Stomach (tissue), 9 donors: ENCODE results near the gene INTS6L. TPM values are rescaled to one million over a fixed set of nuclear protein-coding genes. Genes with fewer than 3 reads are reported as not detected.

ENCODE experiments used
- DNase-seq, 2 donors: peaks; one replicate each; pipeline versions ENCODE4 v3.0.0 to v3.0.0-alpha.2; 2013 to 2019
- H3K27ac ChIP-seq, 5 donors: fragments of 200-600 bp in 4 of 5; sonication (generic) in 4 of 5; one replicate each; pipeline ENCODE4 v1.5.1; 2013 to 2019; ENCODE audit warnings: mild to moderate bottlenecking in 1 of 5, moderate library complexity in 1 of 5
- H3K27me3 ChIP-seq, 3 donors: fragments of 200-600 bp; sonication (generic); one replicate each; pipeline ENCODE4 v1.5.1; 2017 to 2019; ENCODE audit warnings: mixed run types in 1 of 3
- H3K36me3 ChIP-seq, 4 donors: fragments of 200-600 bp; sonication (generic); 1 replicate in 3 of 4; 2 replicates in 1 of 4; pipeline ENCODE4 v1.5.1; 2016 to 2019
- H3K4me1 ChIP-seq, 4 donors: fragments of 200-600 bp; sonication (generic); one replicate each; pipeline ENCODE4 v1.5.1; 2016 to 2019
- H3K4me3 ChIP-seq, 4 donors: fragments of 200-600 bp; sonication (generic) in 3 of 4; one replicate each; pipeline ENCODE4 v1.5.1; 2016 to 2019; ENCODE audit warnings: mild to moderate bottlenecking in 1 of 4
- H3K9me3 ChIP-seq, 4 donors: fragments of 200-600 bp; sonication (generic); one replicate each; pipeline ENCODE4 v1.5.1; 2016 to 2019
- CTCF ChIP-seq, 7 experiments: fragments of 450-650 bp in 4 of 7; fragments of 200-600 bp in 3 of 7; sonication (generic) in 3 of 7; IDR thresholded peaks; one replicate each; pipeline ENCODE4 v1.5.1; 2016 to 2019; ENCODE audit warnings: antibody characterized with exemption in 7 of 7, control low read depth in 2 of 7, mild to moderate bottlenecking in 1 of 7
- EP300 ChIP-seq: sonication (generic); formaldehyde crosslinking; IDR thresholded peaks from one replicate; pipeline ENCODE4 v1.6.1; 2017; ENCODE audit warnings: antibody characterized with exemption
- POLR2A ChIP-seq, 4 donors: fragments of 450-650 bp; IDR thresholded peaks; one replicate each; pipeline ENCODE4 v1.6.1; 2016; ENCODE audit warnings: antibody characterized with exemption in 4 of 4, control low read depth in 2 of 4, mild to moderate bottlenecking in 1 of 4, moderate library complexity in 1 of 4
- POLR2AphosphoS5 ChIP-seq, 3 donors: sonication (generic); formaldehyde crosslinking; IDR thresholded peaks; one replicate each; pipeline ENCODE4 v1.6.1; 2016; ENCODE audit warnings: antibody characterized with exemption in 3 of 3
- WGBS, 5 donors: extraction: QIAGEN DNeasy Blood & Tissue Kit in 3 of 5; methylation state at CpG; one replicate each; pipeline versions ENCODE4 v1.1.5 to v1.1.7; 2013 to 2018; 5-methylcytosine and 5-hydroxymethylcytosine counted together
- intact Hi-C: fragments of 100-400 bp; cut with DNase I; formaldehyde crosslinking; loops from one replicate; pipeline ENCODE4 v1.15.1; 2023; ENCODE audit warnings: low total_unique reads
- polyA plus RNA-seq, 3 donors: library from polyadenylated mRNA; stranded (reverse); fragments of 200-250 nt; gene quantifications; one replicate each; pipeline ENCODE4 v1.2.3, GENCODE V29; 2013
- total RNA-seq, 5 donors: library from RNA; depleted of rRNA; stranded (reverse); fragments of >200 nt; gene quantifications; one replicate each; pipeline versions ENCODE4 v1.1.0 to v1.2.3, GENCODE V29; 2014 to 2016
- donor health status: healthy with polysubstance abuse.
- donor health status: Bipolar disorder and iron deficiency.
- donor health status: healthy.

INTS6L gene
- total and polyA plus RNA-seq, 8 donors = 1.4 to 41.7 (median 11.2) TPM

- Histone ChIP-seq H3K4me3 (no peak overlapping the region), H3K27me3 (no peaks in the 10 kb centered on the region), H3K27ac (no peak overlapping the region), H3K9me3 (no peaks in the 10 kb centered on the region), H3K36me3 (no peaks in the 10 kb centered on the region), H3K4me1 (no peaks in the 10 kb centered on the region)
- TF ChIP-seq POLR2A (IDR thresholded peaks at IDR 0.05) (no peak), EP300 (no peak), CTCF (IDR thresholded peaks at IDR 0.05) (no peak), POLR2AphosphoS5 (IDR thresholded peaks at IDR 0.05) (no peak)
- intact Hi-C loops = no loop called here
- WGBS, 5 donors = 37 to 52% (median 49%) methylated on average over 5 of the region's 5 CpGs
- DNase-seq = peak in 1 of 2 donors; percentile 32
Observed at GRCh38 chrX:135528254-135528653, 7.8 kb downstream of the INTS6L start.

- WGBS, 5 donors = 34 to 77% (median 47%) methylated on average over 3 of the region's 3 CpGs
- intact Hi-C loops = no loop called here
Observed at GRCh38 chrX:135528756-135529155, 8.3 kb downstream of the INTS6L start.

GRCh38 chrX:135530097-135530496, 9.6 kb downstream of the INTS6L start:
- H3K36me3 ChIP-seq = no peaks in the 10 kb centered on the region
- no peak overlapping the region for H3K27ac ChIP-seq
- no peak for TF ChIP-seq POLR2AphosphoS5 (IDR thresholded peaks at IDR 0.05)
- no peak for TF ChIP-seq EP300
- no peak for TF ChIP-seq CTCF (IDR thresholded peaks at IDR 0.05)
- TF ChIP-seq POLR2A (IDR thresholded peaks at IDR 0.05) = no peak
- no peaks in the 10 kb centered on the region for H3K4me1 ChIP-seq
- WGBS, 5 donors = 81 to 96% (median 93%) methylated on average over 1 of the region's 1 CpG
- H3K4me3 ChIP-seq = no peak overlapping the region
- intact Hi-C loops = no loop called here
- DNase-seq = no peak
- no peaks in the 10 kb centered on the region for H3K27me3 ChIP-seq
- H3K9me3 ChIP-seq = no peaks in the 10 kb centered on the region

More at GRCh38 chrX:135528756-135529155, 8.3 kb downstream of the INTS6L start:
- Histone ChIP-seq H3K9me3 (no peaks in the 10 kb centered on the region), H3K36me3 (no peaks in the 10 kb centered on the region), H3K27ac (no peak overlapping the region), H3K27me3 (no peaks in the 10 kb centered on the region), H3K4me3 (no peak overlapping the region), H3K4me1 (no peaks in the 10 kb centered on the region)
- no peak for DNase-seq
- TF ChIP-seq POLR2AphosphoS5 (IDR thresholded peaks at IDR 0.05) (no peak), POLR2A (IDR thresholded peaks at IDR 0.05) (no peak), CTCF (IDR thresholded peaks at IDR 0.05) (no peak), EP300 (no peak)

GRCh38 chrX:135531813-135532212, 11.4 kb downstream of the INTS6L start:
- 61 to 100% (median 100%) methylated on average over 1 of the region's 1 CpG for WGBS, 5 donors
- DNase-seq = no peak
- peaks cover 0 to 4% (median 0%) of the 10 kb centered on the region in 4 donors for H3K4me1 ChIP-seq
- no peak overlapping the region for H3K4me3 ChIP-seq
- H3K9me3 ChIP-seq = no peaks in the 10 kb centered on the region
- TF ChIP-seq POLR2A (IDR thresholded peaks at IDR 0.05) (no peak), EP300 (no peak), CTCF (IDR thresholded peaks at IDR 0.05) (no peak), POLR2AphosphoS5 (IDR thresholded peaks at IDR 0.05) (no peak)
- intact Hi-C loops = no loop called here
- H3K36me3 ChIP-seq = no peaks in the 10 kb centered on the region
- H3K27me3 ChIP-seq = no peaks in the 10 kb centered on the region
- H3K27ac ChIP-seq = no peak overlapping the region
